Left kidney (tissue), 8 donors: ENCODE results near the gene CORO2B. TPM values are rescaled to one million over a fixed set of nuclear protein-coding genes. Genes with fewer than 3 reads are reported as not detected.

Source experiments
- DNase-seq: peaks from one replicate; pipeline ENCODE4 v3.0.0-alpha.2; 2013
- long read RNA-seq, 8 donors: transcript quantifications; one replicate each; lab custom pipeline, GENCODE V29; 2026
- polyA plus RNA-seq: library from polyadenylated mRNA; unstranded; fragments of 120-200 nt; gene quantifications from one replicate; pipeline ENCODE4 v1.2.1, GENCODE V29; 2013; ENCODE audit not compliant: insufficient read length

CORO2B gene, protein sequence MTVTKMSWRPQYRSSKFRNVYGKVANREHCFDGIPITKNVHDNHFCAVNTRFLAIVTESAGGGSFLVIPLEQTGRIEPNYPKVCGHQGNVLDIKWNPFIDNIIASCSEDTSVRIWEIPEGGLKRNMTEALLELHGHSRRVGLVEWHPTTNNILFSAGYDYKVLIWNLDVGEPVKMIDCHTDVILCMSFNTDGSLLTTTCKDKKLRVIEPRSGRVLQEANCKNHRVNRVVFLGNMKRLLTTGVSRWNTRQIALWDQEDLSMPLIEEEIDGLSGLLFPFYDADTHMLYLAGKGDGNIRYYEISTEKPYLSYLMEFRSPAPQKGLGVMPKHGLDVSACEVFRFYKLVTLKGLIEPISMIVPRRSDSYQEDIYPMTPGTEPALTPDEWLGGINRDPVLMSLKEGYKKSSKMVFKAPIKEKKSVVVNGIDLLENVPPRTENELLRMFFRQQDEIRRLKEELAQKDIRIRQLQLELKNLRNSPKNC
- polyA plus RNA-seq, result 23.0 TPM
- long read RNA-seq, donor 1, transcript CORO2B-204 (12 exons, 3,566 nt), result major isoform, 8 of 8 reads
- long read RNA-seq, donor 1, partial matches to known transcripts, result 0 of 8 reads
- long read RNA-seq, donor 1, other reads (novel, unspliced or antisense), result 0 of 8 reads
- long read RNA-seq, donor 2, transcript CORO2B-204 (12 exons, 3,566 nt), result major isoform, 5 of 5 reads
- long read RNA-seq, donor 2, partial matches to known transcripts, result 0 of 5 reads
- long read RNA-seq, donor 2, other reads (novel, unspliced or antisense), result 0 of 5 reads
- long read RNA-seq, donor 3, partial matches to known transcripts, result 17 of 20 reads
- long read RNA-seq, donor 3, other reads (novel, unspliced or antisense), result 0 of 20 reads
- long read RNA-seq, donor 4, result 0 reads
- long read RNA-seq, donor 5, partial matches to known transcripts, result 0 of 4 reads
- long read RNA-seq, donor 5, other reads (novel, unspliced or antisense), result 0 of 4 reads
- long read RNA-seq, donor 6, transcript CORO2B-204 (12 exons, 3,566 nt), result major isoform, 5 of 5 reads
- long read RNA-seq, donor 6, partial matches to known transcripts, result 0 of 5 reads
- long read RNA-seq, donor 6, other reads (novel, unspliced or antisense), result 0 of 5 reads
- long read RNA-seq, donor 7, transcript CORO2B-204 (12 exons, 3,566 nt), result major isoform, 11 of 46 reads
- long read RNA-seq, donor 7, partial matches to known transcripts, result 35 of 46 reads
- long read RNA-seq, donor 7, other reads (novel, unspliced or antisense), result 0 of 46 reads
- long read RNA-seq, donor 8, partial matches to known transcripts, result 0 of 3 reads
- long read RNA-seq, donor 8, other reads (novel, unspliced or antisense), result 0 of 3 reads

DNA sequence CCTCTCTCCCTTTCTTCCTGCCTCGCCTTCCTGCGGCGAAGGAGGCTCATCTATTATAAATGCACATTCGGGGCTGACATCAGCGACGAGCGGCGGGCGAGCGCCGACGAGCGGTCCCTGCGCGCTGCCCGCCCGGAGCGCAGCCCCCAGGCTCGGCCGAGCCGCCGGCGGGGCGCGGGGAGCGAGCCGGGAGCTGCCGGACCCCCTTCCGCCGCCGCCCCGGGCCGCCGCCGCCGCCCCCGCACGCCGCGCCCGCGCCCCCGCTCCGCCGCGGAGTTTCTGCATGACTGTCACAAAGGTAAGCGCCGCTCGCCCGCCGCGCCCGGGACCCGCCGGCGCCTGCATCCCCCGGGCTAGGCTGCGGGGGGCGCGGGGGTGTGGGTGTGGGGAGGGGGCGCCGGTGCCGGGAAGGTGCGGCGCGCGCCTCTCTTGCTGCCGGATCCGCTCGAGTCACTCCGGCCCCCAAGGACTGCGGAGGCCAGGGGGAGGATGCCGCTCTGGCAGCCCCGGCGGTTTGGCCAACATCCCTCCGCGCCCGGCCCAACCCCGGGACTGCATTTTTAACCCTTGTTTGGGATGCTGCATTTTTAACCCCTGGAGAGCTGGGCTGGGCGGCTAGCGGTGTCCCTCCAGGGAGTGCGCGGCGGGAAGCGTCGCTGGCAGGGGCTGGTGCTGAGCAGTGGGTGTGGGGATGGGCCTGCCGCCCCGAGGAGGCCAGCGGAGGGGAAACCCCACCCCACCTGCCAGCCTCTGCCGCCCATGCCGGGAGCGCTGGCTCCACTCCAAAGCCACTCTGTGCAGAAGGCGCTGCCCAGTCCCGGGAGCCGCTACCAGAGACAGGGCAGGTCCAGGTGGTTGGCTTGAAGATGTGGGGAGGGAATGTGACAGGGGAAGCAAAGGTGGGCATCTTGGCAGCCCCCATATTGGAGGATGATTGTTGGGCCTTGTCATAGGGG lies at the start of gene CORO2B:
TSS of gene CORO2B (plus strand) at position 14 of the 956 bp plus-strand sequence. CDS start at position 284, 270 bp downstream.
- peak; percentile 46 for DNase-seq

DNA sequence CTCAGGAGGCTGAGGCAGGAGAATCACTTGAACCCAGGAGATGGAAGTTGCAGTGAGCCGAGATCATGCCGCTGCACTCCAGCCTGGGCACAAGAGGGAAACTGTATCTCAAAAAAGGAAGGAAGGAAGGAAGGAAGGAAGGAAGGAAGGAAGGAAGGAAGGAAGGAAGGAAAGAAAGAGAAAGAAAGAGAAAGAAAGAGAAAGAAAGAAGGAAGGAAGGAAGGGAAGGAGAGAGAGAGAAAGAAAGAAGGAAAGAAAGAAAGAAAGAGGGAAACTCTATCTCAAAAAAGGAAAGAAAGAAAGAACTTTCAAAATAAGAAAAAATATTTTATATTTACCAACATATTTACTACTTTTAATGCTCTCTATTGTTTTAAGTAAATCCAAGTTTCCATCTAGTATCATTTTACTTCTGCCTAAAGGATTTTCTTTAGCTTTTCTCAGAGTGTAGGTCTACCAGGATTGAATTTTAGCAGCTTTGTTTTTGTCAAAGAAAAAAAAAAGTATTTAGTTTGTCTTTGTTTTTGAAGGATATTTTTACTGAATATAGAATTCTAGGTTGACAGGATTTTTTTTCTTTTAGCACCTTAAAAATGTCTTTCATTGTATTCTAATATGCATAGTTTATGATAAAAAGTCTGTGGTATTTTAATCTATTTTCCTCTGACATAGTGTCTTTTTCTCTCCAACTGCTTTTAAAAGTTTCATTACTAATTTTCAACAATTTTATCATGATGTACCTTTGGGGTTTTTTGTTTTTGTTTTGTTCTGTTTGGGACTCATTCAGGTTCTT lies 47.2 kb upstream of the CORO2B start:
- no peak for DNase-seq

DNA sequence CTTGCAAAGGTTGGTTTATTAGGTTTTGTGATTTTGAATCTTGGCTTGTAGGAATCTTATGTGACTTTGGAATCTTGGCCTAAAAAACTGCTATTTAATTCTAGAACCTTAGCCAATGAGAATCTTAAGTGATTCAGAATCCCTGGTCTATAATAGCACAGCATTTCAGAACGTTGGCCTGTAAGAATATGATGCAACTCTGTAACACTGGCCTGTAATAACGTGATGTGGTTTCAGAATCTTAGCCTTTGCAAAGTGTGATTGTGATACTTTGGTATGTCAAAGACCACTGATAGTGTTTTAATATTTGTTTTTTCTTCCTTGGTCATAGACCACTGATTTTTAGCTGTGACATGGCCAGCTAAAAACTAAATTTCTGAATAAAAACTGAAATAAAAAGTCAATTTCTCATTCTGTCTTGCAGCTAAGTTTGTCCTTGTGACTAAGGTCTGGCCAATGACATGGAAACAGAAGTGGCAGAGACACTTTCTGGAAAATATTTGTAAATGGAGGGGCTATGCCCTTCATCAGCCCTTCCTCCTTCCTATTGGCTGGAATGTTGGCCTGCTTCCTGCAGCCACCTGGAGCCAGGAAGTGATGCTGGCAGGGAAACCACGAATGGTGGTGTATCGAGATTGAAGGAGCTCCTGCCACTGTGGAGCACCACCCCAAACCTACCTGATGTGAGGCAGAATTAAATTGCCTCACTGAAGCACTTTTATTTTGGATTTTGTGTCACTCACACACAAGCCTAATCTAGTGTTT lies 42.3 kb upstream of the CORO2B start:
- DNase-seq, result no peak

DNA sequence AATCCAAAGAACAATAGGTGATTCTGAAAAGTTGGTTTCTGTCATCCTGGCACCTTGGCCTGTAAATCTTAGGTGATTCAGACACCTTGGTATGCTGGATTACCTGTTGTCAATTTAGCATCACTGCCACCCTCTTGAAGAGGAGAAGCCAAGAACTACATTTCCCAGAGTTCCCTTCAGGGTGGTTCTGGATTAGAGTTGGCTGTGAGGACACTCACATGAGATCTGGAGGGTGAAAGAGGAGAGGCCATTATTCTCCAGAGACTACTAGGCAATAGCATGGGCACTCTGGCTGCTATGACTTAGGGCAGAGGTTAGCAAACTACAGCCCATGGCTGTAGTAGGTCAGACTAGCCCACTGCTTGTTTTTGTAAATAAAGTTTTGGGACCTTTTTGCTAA lies 41.7 kb upstream of the CORO2B start:
- DNase-seq, result no peak

DNA sequence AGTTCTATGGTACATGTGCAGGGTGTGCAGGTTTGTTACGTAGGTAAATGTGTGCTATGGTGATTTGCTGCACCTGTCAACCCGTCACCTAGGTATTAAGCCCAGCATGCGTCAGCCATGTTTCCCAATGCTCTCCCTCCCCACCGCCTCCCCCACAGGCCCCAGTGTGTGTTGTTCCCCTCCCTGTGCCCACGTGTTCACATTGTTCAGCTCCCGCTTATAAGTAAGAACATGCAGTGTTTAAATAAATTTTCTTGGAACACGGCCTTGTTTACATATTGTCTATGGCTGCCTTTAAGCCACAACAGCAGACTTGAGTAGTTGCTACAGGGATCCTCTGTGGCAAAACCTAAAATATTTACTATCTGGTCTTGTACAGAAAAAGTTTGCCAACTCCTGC lies 41.3 kb upstream of the CORO2B start:
- no peak for DNase-seq

DNA sequence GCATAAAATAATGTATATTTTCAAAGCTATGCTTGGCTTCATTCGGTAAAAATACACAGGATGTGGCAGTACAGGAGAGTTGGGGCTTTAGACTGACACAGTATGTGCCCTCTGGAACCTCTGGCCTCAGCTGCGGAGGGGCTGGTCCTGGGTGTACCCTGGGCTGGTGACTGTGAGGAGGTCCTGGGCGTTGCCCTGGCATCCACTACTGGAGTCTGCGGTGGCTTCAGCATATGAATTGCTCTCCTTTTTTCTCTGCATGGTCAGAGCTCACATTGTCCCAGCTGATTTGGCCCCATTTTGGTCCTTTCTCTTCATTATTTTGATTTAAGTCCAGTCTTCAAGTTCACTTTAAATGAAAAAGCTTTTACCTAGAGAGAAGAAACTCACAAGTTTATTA lies 40.5 kb upstream of the CORO2B start:
- DNase-seq, result no peak

DNA sequence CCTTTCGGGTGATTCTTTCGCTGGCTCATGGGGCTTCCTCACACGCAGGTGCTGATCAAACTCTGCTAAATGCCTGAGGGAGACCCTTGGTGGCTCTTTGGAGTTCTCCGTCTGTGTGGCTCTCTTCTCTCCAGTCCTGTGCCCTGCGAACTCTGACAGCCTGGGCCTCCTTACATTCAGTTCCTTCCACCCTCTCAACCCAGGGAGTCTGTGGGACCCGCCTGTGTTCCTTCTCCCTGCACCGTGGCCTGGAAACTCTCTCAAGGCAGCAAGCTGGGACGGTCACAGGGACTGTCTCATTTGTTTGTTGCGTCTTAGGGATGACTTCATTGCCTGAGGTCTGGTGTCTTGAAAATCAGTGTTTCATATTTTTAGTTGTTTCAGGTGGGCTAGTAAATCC lies 37.0 kb upstream of the CORO2B start:
- DNase-seq, result no peak

DNA sequence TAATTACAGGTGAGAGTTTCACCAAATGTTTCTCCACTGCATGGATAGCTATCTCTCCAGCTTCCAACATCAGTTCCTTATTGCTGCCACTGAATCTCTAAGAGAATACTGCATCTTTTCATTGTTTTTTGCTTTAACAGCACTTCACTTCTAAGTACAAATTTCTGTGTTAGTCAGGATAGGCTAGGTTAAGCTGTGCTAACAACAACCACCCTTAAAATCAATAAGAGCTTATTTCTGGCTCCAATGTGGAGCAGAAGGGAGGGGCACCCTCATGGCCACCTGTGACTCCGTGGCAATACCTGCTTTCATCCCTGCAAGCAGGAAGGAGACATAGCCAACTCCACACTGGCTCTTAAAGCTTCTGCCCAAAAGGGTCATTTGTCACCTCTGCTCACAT lies 36.4 kb upstream of the CORO2B start:
- no peak for DNase-seq

DNA sequence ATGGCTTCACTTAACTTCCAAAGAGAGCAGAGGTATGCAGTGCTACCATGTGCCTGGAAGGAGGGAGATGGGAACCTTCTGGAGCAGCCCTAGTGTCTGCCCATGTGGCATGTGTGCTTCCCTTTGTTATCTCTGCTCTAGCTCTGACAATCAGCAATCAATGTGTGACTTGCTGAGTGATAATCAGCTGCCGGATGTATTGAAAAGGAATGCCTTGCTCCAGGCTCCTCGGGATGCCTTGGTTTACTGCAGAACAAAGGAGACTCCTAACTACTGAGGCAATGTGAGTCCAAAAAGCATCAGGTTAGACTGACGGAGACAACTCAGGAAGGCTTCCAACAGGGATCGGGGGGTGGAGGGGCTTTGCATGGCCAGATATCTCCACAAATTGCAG lies 36.0 kb upstream of the CORO2B start:
- no peak for DNase-seq

DNA sequence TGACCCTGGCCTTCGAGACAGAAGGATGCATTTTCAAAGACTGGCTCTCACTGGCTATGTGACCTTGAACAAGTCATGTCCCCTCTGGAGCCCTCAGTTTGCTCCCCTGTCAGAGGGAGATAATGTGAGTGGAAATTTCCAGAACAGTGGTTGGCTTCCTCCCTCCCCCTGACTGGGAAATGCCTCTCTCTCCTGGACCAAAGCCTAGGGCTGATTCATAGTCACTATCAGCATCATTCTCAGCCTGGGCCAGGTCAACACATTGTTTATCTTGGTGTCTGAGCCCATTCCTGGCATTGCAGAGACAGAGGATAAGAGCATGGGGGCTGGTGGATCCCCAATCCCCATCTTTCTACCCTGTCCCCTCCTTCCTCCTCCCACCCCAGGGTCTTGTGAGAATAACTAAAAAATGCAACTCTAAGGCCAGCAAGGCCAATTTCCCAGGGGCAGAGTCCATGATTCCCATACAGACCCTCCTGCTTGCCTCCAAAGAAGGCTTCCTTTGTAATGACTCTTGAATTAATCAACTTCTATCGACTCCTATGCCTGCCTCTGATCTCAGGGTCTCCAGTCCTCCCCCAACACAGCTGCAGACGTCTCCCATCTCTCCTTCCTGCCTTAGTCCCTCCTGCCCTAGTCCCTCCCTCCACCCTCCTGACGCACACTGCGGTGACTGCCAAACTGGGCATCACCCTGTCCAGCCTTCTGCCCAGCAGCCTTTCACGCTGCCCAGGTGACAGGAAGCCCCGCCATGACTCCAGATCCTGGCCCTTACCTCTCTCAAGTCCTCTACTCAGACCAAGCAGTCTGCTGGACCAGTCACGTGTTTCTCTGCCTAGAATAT lies 35.4 kb upstream of the CORO2B start:
- no peak for DNase-seq

DNA sequence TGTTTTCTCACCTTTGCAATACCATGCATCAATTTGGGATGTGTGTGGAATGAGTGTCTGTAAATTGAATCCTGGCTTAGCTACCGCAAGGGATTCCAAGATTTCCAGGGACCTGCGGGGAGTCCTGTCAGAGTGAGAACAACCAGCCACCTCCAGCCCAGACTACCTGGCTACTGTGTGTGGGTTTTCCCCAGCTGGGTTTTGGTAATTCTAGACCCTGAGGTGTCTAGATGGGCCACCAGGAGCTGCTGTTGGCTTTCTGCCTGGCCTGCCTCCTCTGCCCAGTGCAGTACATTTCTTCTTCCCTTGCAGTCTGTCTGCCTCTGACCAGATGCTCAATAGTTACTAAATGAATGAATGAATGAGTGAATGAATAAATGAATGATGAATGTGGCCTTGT lies 32.5 kb upstream of the CORO2B start:
- DNase-seq, result no peak

DNA sequence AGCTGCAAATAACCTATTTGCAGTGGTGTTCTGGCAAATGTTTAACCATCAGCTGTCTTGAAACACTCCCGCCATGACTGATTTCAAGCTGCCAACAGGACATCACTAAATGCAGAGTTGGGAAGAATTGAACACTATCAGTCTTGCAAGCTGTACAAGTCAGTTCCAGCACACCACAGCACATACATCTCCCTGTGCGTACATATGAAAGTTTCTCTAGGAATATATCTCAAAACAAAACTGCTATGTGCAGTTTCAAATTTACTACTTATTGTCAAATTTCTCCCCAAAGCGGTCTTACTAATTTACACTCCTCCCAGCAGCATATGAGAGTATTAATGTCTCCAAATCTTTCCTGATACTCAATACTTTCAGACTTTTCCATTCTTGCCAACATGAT lies 30.4 kb upstream of the CORO2B start:
- no peak for DNase-seq

DNA sequence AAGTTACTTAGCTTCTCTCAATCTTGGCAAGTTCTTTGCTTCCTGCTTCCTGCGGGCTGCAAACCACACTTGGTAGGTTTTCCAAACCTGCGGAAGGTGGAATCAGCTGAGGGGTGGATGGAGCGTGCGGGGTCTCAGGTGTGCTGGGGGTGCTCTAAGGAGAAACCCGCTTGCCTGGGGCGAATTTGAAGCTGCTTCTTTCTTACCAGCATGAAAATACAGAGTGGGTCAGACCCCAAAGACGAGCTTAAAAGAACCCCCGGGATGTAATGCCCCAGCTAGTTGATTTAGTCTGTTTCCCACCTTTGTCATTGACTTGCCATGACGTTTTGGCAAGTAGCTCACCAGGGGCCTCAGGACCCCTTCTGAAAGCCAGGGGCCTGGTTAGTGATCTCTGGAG lies 28.8 kb upstream of the CORO2B start:
- DNase-seq, result no peak

DNA sequence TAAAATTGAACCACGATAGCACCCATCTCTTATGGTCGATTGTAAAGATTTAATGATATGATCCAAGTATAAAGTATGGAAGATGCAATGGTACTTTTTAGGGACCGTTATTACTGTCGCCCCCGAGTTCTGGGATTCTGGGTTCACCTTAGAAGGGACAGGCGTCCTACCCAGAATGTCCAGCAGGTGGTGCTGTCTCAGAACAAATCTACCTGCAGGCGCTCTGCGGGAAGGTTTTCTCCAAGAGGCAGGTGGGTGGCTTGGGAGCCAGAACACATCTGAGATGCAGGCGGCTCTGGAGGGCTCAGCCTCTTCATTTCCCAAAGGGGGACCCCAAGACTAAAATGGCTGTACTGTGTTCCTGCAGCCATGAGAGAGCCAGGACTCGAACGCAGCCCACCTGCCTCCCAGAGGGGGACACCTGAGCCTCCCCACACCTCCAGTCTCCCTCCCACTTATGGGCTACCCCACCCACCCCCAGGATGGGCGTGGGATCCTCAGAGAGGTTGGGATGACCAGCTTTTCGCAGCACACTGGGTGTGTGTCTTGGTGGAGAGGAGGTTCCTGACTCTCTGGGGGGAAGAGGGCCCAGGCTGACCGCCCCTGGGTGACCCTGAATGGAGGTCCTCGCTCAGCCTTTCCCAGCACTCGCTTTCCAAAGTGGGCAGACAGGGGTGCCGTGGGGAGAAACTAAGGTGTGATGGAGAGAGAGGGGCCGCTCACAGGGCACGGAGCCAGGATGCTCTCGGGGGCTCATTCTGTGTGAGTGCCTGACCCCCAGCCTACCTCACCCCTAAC lies 28.1 kb upstream of the CORO2B start:
- peak; percentile 64 for DNase-seq

DNA sequence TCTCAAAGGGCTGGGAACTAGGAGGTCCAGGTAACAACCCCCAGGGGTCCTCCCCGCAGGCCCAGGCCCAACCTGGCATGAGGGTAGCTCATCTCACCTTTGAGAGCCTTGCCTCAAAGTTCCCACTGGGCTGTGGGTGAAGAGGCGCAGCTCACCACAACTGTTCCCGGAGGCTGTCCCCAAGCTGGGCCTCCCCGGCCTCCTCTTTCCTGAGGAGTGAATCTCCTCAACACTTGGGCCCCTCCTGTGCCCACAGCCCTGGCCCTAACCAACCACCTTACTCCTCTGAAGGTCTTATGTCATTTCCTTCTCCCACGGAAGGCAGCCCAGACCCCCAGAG lies 27.5 kb upstream of the CORO2B start:
- DNase-seq, result no peak

DNA sequence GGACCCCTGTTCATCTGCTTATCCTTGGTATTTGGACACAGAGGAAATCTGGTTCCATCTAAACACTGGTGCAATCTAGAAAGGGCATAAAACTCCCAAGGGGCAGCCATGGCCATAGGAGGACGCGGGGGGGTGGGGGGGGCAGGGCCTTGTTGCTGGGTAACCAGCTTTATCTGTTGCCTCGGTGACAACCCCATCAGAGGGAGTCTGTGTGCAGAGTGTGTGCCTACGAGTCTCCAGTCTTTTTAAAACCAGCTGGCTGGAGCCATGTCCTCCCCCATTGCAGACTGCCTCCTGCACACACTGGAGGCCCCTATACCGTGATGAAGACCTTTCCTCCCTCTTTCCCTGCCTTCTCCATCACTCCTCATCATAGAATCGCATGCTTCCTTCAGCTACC lies 26.4 kb upstream of the CORO2B start:
- DNase-seq, result no peak

DNA sequence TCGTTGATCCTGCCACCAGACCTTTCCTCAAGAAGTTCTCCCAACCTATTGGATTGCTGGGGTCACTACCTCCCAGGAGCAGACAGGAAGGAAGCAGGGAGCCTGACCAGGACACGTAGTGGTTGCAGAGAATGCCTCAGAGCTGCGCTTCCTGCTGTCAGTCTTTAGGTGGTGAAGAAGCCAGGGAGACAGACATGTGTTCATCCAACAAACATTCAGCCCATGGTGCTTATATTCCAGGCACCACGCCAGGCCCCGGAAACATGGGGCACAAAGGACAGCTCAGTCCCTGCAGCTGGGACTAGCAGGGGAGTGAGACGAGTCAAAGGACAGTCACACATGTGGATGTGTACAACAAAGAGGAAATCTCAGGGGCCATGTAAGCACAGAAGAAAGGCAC lies 26.0 kb upstream of the CORO2B start:
- DNase-seq, result no peak
